ENCODE data around the gene PTPRN2.
A peak's percentile ranks its signal among the peaks of the same experiment; 100 is the strongest.

Gene PTPRN2

GRCh38 chr7:157622000-157622399 is 965.6 kb downstream of the PTPRN2 start:
- Mint-ChIP-seq H3K27ac (no peak overlapping the region), H3K27me3 (no peaks in the 10 kb centered on the region)

GRCh38 chr7:157621131-157621681 is 966.4 kb downstream of the PTPRN2 start:
- H3K27me3 Mint-ChIP-seq, result no peaks in the 10 kb centered on the region
- no peak overlapping the region for H3K27ac Mint-ChIP-seq
- H3K4me1 Mint-ChIP-seq, result peaks cover 53% of the 10 kb centered on the region
- H3K9me3 Mint-ChIP-seq, result no peaks in the 10 kb centered on the region
- H3K36me3 Mint-ChIP-seq, result no peaks in the 10 kb centered on the region
- H3K4me3 Mint-ChIP-seq, result no peak overlapping the region

More at GRCh38 chr7:157622000-157622399, 965.6 kb downstream of the PTPRN2 start:
- H3K4me3 Mint-ChIP-seq, result peak overlapping the region; percentile 13
- peaks cover 61% of the 10 kb centered on the region for H3K4me1 Mint-ChIP-seq
- no peaks in the 10 kb centered on the region for H3K36me3 Mint-ChIP-seq
- no peaks in the 10 kb centered on the region for H3K9me3 Mint-ChIP-seq

GRCh38 chr7:157620616-157621015 is 967.0 kb downstream of the PTPRN2 start:
- Mint-ChIP-seq H3K4me3 (no peak overlapping the region), H3K36me3 (no peaks in the 10 kb centered on the region), H3K27me3 (no peaks in the 10 kb centered on the region), H3K9me3 (no peaks in the 10 kb centered on the region), H3K4me1 (peaks cover 47% of the 10 kb centered on the region), H3K27ac (peak overlapping the region; percentile 62)

- Mint-ChIP-seq H3K36me3 (no peaks in the 10 kb centered on the region), H3K27me3 (no peaks in the 10 kb centered on the region), H3K4me1 (peaks cover 40% of the 10 kb centered on the region), H3K9me3 (no peaks in the 10 kb centered on the region), H3K4me3 (no peak overlapping the region), H3K27ac (no peak overlapping the region)
Measured at GRCh38 chr7:157619753-157620525, 967.7 kb downstream of the PTPRN2 start.

GRCh38 chr7:157618823-157619606 is 968.6 kb downstream of the PTPRN2 start:
- H3K27me3 Mint-ChIP-seq, result no peaks in the 10 kb centered on the region
- no peaks in the 10 kb centered on the region for H3K9me3 Mint-ChIP-seq
- H3K36me3 Mint-ChIP-seq, result no peaks in the 10 kb centered on the region
- H3K4me1 Mint-ChIP-seq, result peaks cover 32% of the 10 kb centered on the region
- no peak overlapping the region for H3K4me3 Mint-ChIP-seq
- no peak overlapping the region for H3K27ac Mint-ChIP-seq

GRCh38 chr7:157618091-157618726 is 969.4 kb downstream of the PTPRN2 start:
- no peak overlapping the region for H3K27ac Mint-ChIP-seq
- H3K27me3 Mint-ChIP-seq, result no peaks in the 10 kb centered on the region
- H3K4me1 Mint-ChIP-seq, result peaks cover 24% of the 10 kb centered on the region
- no peaks in the 10 kb centered on the region for H3K36me3 Mint-ChIP-seq
- no peak overlapping the region for H3K4me3 Mint-ChIP-seq
- H3K9me3 Mint-ChIP-seq, result no peaks in the 10 kb centered on the region

- Mint-ChIP-seq H3K4me1 (peaks cover 18% of the 10 kb centered on the region), H3K27ac (no peak overlapping the region), H3K9me3 (no peaks in the 10 kb centered on the region), H3K36me3 (no peaks in the 10 kb centered on the region), H3K4me3 (no peak overlapping the region), H3K27me3 (no peaks in the 10 kb centered on the region)
Measured at GRCh38 chr7:157617401-157617800, 970.2 kb downstream of the PTPRN2 start.

GRCh38 chr7:157616931-157617330 is 970.7 kb downstream of the PTPRN2 start:
- Mint-ChIP-seq H3K27ac (no peak overlapping the region), H3K4me1 (peaks cover 18% of the 10 kb centered on the region), H3K9me3 (no peaks in the 10 kb centered on the region), H3K36me3 (no peaks in the 10 kb centered on the region), H3K4me3 (no peak overlapping the region), H3K27me3 (no peaks in the 10 kb centered on the region)

GRCh38 chr7:157616426-157616825 is 971.2 kb downstream of the PTPRN2 start:
- Mint-ChIP-seq H3K9me3 (no peaks in the 10 kb centered on the region), H3K36me3 (no peaks in the 10 kb centered on the region), H3K4me3 (no peak overlapping the region), H3K27me3 (no peaks in the 10 kb centered on the region), H3K27ac (no peak overlapping the region), H3K4me1 (peaks cover 13% of the 10 kb centered on the region)

GRCh38 chr7:157615852-157616251 is 971.8 kb downstream of the PTPRN2 start:
- peaks cover 11% of the 10 kb centered on the region for H3K4me1 Mint-ChIP-seq
- no peaks in the 10 kb centered on the region for H3K9me3 Mint-ChIP-seq
- no peak overlapping the region for H3K4me3 Mint-ChIP-seq
- no peak overlapping the region for H3K27ac Mint-ChIP-seq
- no peaks in the 10 kb centered on the region for H3K36me3 Mint-ChIP-seq
- no peaks in the 10 kb centered on the region for H3K27me3 Mint-ChIP-seq

- H3K9me3 Mint-ChIP-seq, result no peaks in the 10 kb centered on the region
- H3K4me1 Mint-ChIP-seq, result peaks cover 11% of the 10 kb centered on the region
- H3K4me3 Mint-ChIP-seq, result no peak overlapping the region
- H3K36me3 Mint-ChIP-seq, result no peaks in the 10 kb centered on the region
- H3K27ac Mint-ChIP-seq, result no peak overlapping the region
- H3K27me3 Mint-ChIP-seq, result no peaks in the 10 kb centered on the region
Measured at GRCh38 chr7:157615101-157615817, 972.4 kb downstream of the PTPRN2 start.

GRCh38 chr7:157614457-157615020 is 973.1 kb downstream of the PTPRN2 start:
- no peaks in the 10 kb centered on the region for H3K9me3 Mint-ChIP-seq
- no peak overlapping the region for H3K27ac Mint-ChIP-seq
- peak overlapping the region; percentile 50 for H3K4me3 Mint-ChIP-seq
- no peaks in the 10 kb centered on the region for H3K27me3 Mint-ChIP-seq
- peaks cover 11% of the 10 kb centered on the region for H3K4me1 Mint-ChIP-seq
- H3K36me3 Mint-ChIP-seq, result no peaks in the 10 kb centered on the region

- Mint-ChIP-seq H3K9me3 (no peaks in the 10 kb centered on the region), H3K4me3 (peak overlapping the region; percentile 50), H3K27me3 (no peaks in the 10 kb centered on the region), H3K36me3 (no peaks in the 10 kb centered on the region), H3K4me1 (peaks cover 11% of the 10 kb centered on the region), H3K27ac (no peak overlapping the region)
Measured at GRCh38 chr7:157613575-157614322, 973.9 kb downstream of the PTPRN2 start.
